G401.6 (cell line): ENCODE results near the gene SOWAHC.
"Not testable (repeated sequence)": the region's sequence is repeated elsewhere in the genome, so short reads cannot be mapped to it uniquely, and the experiment has no call there.

Experiments
- FAIRE-seq: peaks from 2 replicates; lab custom pipeline; 2012; peaks lifted over from hg19 to GRCh38; lab: Jason Lieb, UNC

SOWAHC gene

DNA sequence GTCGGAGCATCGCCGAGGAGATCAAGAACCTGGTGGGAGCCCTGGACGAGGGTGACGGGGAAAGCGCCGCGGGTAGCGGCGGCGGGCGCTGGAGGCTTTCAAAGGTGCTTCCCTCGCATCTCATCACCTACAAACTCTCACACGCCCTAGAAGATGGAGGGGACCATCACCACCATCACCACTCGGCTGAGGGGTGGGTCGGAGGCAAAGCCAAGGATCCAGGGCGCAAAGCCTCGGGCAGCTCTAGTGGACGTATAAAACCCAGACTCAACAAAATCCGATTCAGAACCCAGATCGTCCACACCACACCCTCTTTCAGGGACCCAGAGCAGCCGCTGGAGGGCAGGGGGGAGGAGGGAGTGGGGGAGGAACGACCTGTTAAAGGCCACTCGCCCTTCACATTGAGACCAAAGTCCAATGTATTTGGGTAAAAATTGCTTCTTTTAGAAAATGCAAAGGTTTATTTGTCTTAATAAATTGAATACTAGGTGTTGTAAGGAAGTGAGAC lies 1.5 kb downstream of the SOWAHC start:
- no peak for FAIRE-seq

DNA sequence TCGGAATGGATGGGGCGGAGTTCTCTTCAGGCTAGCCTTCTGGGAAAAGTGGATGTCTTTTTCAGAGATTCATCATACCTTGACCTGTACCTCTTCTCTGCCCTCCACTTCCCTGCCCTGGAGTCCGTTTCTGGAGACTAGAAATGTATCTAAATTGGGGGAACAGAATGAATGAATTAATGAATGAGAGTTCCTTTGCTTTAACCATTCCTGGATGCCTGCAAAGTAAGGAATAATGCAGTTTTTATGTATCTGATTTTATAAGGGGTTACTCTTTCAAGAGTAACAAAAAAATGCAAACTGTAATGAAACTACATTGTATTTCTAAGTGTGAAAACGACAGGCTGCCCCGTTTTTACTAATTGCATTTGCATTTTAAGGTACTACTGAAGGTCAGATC lies 2.0 kb downstream of the SOWAHC start:
- FAIRE-seq, result no peak

DNA sequence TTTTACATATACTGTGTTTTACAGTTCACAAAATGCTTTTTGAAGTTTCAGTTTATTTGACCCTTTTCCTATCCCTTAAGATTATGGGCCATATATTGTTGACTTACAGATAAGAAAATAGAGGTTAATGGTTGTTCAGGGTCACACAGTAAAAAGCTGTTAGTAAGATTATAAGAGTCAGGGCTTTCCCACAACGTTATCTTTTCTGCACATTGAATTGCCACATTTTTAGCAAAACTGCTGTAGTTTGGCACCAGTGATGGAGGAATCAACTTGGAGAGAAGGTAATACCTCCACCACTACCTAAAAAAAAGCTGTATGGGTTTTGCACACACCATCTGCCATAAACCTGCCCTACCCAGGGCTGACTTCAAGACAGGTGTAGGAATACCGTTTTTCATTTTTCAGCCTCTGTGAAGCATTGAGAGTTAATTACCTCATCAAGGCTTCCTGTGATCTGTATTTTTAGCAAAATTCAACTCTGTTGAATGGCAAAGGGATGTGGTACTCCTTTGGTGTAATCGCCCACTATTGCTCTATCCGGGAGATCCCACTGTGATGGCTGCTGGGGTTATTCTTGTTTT lies 5.0 kb downstream of the SOWAHC start:
- no peak for FAIRE-seq

DNA sequence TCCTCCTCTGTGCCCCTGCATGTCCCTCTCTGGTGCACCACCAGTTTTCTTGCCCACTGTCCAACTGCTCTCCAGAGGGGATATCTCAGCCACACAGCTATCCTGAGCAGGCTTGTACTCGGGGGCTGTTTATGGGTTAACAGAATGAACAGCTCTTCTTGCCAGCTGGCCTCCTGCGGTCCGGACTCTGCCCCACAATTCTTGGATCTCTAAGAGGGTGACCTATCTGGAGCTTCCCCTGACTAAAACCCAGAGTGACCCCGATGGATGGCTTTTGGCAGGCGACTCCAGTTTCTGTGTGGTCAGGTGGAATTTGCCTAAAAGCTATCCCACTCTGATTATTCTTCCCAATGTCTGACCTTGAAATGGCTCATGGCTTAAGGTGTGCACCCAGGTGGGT lies 9.1 kb downstream of the SOWAHC start:
- FAIRE-seq, result no peak

DNA sequence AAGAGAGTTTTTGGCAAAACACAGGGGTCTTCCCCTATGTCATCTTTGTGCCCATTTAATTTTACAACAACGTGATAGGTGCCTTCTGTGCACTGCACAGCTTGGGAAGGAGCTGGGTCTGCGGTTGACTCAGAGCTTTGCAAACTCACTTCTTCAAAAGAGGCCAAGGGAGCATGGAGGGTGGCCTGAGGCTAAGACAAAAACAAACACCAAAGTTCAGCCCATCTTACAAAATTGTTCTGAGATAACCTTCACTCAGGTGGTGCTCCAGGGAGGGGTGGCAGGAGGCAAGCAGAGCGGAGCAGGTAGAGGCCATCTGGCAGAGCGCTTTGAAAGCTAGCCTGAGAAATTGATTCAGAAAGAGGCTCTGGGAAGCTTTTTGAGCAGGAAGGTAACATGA lies 9.8 kb downstream of the SOWAHC start:
- FAIRE-seq, result no peak

DNA sequence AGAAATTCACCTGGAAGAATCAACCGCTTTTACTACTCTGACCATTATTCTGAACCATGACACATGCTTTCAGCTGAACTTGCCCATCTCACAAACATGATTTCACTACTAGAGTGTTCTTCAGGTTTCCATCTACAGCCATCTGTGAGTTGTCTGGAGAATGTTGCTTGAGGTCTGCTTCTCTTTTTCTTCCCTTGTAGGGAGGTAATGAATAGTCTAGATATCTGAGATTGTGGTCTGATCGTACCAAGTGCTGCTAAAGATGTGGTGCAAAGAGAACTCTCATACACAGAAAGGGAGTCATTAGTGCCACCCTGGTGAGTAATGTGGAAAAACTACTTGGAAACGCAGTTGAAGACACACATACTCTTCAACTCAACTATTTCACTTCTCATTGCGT lies 10.2 kb downstream of the SOWAHC start:
- no peak for FAIRE-seq

DNA sequence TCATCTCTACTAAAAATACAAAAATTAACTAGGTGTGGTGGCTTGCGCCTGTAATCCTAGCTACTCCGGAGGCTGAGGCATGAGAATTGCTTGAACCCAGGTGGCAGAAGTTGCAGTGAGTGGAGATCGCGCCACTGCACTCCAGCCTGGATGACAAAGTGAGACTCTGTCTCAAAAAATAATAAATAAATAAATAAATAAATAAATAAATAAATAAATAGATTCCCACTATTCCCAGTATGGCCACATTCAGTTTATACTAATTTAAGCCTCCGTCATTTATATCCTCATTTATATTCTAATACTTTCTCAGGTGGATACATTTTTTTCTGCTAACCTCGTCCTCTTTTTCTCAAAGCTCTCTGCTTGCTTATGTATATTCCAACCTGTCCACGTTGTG lies 14.2 kb downstream of the SOWAHC start:
- FAIRE-seq, result not testable (repeated sequence)

DNA sequence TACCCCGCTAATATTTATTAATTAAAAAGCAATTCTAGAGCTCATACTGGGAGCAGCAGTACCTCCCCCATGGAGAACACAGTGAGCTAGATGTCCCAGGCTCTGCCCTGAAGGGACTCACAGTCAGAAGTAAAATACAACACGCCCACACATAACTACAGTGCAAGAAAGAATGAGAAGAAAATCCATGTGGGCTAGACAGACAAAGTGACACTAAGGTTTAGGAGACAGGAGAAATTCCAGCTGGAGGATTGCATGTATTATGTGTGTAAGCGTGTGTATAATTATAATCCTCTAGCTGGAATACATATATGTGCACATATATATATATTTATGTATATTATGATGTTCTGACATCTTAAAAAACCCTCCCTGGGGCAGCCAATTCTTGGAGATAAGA lies 15.7 kb downstream of the SOWAHC start:
- no peak for FAIRE-seq

DNA sequence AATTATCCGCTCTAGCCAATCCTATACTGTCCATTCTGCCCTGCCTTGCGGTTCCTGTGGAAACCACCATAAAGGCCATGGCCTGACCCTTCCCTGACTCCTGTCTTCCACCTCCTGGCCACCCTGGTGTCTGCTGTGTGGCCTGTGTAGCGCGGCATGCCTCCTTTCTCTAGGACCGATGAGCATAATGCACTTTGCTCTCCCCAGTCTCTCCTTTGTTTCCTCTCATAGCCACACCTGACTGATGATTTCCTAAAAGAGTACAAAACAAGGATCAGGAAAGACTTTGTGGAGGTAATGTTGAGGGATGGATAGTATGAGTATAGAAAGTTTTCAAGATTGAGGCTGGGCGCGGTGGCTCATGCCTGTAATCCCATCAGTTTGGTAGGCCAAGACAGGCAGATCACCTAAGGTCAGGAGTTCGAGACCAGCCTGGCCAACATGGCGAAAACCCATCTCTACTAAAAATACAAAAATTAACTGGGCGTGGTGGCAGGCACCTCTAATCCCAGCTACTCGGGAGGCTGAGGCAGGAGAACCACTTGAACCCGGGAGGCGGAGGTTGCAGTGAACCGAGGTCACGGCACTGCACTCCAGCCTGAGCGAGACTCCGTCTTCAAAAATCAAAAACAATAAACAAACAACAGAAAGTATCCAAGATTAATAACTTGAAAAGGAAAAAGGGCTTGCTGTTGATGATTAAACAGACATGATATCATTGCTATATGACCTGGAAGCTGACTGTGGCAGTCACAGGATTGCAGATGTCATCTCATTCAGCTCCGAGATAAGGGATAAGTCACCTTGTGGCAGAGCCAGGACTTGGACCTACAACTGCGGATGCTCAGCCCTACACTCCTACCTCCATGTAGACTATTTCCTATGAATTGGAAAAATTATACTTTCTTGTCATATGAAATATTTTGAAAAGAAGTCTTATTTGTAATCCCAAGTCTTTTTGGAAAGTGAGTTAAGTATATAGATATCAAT lies 16.6 kb downstream of the SOWAHC start:
- no peak for FAIRE-seq

DNA sequence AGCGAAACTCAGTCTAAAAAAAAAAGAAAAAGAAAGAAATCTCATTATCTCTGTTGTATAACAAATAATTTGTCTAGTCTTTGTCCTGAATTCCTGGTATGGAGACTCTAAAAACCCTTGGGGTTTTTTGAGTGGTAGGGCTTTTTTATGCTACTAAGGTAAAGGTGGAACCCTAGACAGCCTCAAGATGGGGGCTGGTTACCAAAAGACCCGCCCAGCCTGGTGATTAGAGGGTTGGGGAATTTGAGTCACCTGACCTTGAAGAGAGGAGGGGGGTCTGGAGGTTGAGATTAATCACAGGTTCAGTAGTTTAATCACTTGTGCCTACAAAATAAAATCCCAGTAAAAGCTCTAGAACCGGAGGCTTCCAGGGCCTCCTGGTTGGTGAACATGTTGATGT lies 17.6 kb downstream of the SOWAHC start:
- no peak for FAIRE-seq

DNA sequence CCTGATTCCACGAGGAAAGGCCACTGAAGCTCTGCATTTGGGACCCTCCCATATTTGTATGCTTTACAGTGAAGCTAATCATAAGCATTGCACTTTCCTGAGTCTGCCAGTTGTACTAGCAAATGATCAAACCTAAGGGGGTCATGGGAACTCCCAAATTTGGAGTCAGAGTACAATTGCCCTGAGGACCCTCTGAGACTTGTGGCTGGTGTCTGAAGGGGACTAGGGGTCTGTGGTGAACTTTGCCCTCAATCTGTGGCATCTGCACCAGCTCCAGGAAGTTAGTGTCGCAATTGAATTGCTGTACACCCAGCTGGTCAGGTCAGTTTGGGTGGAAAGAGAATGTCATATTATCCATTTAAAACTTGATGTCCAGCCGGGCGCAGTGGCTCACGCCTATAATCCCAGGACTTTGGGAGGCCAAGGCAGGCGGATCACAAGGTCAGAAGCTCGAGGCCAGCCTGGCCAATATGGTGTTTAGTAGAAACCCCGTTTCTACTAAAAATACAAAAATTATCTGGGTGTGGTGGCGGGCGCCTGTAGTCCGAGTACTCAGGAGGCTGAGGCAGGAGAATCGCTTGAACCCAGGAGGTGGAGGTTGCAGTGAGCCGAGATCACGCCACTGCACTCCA lies 18.1 kb downstream of the SOWAHC start:
- no peak for FAIRE-seq

DNA sequence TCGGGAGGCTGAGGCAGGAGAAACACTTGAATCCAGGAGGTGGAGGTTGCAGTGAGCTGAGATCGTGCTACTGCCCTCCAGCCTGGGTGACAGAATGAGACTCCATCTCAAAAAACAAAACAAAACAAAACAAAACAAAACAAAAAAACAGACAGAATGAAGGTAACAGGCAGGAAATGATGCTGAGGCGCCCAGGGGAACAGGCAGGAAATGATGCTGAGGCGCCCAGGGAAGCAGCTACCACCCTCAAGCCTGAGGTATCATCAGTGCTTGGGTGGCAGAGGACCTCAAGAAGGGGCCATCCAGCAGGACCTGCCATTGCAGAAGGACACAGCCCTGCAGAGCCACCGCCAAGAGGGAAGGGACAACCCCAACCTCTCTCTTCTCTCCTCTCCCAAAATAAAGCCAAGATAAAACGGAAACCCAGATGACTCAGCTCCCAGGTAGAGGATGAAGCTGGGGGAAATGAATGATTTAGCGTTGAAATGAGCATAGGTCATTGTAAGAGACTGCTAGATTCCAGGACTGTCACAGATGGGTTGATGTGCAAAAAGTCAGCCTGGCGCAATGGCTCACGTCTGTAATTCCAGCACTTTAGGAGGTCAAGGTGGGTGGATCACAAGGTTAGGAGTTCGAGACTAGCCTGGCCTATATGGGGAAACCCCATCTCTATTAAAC lies 19.3 kb downstream of the SOWAHC start:
- FAIRE-seq, result no peak

DNA sequence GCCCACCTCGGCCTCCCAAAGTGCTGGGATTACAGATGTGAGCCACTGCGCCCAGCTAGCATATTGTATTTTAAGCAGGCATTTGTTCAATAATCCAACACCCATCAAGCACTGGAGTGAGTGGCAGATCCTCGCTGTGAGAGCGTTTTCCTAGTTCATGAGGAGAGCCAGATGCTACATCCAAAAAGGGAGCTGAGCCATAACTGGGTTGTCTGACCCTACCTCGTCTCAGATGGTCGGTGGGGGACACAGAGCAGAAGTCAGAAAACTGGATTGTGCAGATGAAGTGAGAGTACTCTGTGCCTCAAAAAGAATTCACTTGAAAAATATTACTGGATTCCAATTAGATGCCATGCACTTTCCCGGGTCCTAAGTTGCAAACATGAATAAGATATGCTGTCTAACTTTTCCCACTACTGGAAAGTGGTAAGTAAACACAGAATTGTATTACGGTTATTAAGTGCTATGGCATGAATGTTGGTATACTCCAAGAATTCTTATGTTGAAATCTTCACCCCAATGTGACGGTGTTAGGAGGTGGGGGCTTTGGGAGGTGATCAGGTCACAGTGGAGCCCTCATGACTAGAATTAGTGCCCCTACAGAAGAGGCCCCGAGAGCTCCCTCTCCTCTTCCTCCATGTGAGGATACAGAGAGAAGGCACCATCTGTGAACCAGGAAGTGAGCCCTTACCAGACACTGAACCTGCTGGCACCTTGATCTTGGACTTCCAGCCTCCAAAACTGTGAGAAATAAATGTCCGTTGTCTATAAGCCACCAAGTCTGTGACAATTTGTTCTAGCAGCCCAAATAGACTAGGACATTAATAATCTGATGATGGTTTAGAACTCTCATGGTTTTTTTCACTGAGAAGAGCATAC lies 21.5 kb downstream of the SOWAHC start:
- no peak for FAIRE-seq

DNA sequence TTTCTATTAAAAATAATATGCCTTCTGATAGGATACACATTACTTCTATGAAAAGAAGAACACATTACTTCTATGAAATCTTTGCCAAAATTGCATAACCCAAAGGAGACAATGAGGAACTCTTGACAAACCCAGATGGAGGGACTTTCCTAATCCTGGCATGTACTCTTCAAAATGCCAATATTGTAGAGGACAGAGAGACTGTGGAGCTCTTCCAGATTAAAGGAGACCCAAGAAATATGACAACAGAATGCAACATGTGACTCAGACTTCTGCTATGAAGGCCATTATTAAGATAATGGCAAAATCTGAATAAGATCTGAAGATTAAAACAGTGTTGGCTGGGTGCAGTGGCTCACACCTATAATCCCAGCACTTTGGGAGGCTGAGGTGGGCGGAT lies 22.2 kb downstream of the SOWAHC start:
- no peak for FAIRE-seq

DNA sequence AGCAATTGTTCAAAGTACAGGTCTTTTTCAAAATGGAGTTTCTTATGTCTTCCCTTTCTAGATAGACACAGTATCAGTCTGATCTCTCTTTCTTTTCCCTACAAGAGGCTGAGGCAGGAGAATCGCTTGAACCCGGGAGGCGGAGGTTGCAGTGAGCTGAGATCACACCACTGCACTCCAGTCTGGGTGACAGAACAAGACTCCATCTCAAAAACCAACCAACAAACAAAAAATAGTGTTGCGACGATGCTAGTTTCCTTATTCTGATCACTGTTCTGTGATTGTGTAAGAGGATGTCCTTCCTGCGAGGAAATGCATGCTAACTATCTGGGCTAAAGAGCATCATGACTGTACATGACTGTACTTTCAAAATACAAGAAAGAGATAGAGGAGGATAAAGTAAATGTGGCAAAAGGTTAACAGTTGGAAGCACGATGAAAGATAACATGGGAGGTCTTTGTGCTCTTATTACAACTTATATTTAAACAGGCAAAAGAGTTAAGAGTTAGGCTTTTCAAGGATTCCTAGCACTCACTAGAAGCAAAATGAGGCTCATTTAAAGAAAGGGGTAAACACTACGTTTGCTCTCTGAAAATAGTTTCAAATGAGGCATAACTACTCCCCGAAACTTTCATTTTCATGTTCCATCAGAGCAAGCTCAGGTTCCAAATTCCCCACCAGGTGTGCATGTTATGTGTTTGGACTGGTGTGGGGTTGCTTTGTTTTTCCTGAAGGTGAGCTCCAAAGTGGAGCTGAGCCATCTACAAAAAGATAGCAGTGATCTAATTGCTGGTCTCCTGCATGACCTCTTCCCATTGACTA lies 23.8 kb downstream of the SOWAHC start:
- FAIRE-seq, result no peak

DNA sequence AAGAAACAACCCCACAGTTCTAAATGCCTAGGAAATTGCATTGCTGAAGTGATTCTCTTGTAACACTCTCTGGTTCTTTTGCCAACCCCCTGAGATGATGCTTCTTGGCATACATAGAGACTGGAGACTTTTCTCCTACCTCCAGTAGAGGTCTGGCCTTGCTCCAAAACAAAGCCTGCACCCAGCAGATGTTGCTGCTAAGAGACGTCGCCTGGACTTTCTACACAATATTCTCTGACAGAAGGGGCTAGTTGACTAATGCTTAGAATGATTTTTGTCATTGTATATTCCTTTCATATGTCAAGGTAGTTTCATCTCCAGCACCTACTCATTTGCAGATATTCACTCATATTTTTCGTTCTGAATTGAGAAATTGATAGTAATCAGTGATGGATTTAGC lies 24.6 kb downstream of the SOWAHC start:
- no peak for FAIRE-seq

DNA sequence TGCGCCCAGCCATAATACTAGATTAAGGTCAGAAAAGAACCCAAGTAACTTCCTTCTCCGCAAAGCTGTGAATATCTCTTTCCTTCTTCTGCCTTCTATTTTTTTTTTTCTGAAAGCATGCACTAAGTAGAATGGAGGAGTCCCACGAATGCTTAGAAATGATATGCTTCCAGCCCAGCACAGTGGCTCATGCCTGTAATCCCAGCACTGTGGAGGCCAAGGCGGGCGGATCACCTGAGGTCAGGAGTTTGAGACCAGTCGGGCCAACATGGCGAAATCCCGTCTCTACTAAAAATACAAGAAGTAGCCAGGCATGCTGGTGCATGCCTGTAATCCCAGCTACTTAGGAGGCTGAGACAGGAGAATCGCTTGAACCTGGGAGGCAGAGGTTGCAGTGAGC lies 25.8 kb downstream of the SOWAHC start:
- FAIRE-seq, result not testable (repeated sequence)

DNA sequence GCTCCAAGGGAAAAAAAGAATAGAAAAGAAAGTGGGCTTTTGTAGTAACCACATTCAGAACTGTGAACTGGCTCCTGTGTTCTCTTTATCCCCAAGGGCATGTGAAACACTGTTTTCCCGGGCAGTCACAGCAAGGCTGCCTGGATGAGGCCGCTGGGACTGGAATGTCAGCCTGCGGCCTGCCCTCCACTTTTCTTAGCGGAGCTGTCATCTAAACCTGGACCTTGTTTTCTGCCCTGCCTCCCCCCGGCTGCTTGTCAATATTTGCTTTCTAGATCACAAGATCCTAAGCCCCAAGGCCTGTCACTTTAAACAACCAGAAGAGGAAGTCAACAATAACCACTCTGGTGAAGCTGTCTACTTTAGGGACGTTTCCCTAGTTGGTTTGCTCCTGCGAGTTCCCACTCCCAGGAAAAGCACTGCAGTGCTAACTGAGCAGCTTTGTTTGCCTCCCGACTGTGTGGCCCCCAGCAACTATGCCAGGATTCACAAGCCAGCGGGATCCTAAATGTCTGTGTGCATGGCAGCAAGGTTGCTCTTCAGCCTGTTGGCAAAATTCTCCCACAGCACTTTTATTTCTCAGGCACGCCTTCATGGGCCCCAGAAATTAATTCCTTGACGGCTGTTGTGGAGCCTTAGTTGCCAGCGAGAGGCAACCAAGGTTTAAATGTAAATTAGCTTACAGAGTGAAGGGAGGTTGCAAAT lies 30.6 kb downstream of the SOWAHC start:
- FAIRE-seq, result no peak

DNA sequence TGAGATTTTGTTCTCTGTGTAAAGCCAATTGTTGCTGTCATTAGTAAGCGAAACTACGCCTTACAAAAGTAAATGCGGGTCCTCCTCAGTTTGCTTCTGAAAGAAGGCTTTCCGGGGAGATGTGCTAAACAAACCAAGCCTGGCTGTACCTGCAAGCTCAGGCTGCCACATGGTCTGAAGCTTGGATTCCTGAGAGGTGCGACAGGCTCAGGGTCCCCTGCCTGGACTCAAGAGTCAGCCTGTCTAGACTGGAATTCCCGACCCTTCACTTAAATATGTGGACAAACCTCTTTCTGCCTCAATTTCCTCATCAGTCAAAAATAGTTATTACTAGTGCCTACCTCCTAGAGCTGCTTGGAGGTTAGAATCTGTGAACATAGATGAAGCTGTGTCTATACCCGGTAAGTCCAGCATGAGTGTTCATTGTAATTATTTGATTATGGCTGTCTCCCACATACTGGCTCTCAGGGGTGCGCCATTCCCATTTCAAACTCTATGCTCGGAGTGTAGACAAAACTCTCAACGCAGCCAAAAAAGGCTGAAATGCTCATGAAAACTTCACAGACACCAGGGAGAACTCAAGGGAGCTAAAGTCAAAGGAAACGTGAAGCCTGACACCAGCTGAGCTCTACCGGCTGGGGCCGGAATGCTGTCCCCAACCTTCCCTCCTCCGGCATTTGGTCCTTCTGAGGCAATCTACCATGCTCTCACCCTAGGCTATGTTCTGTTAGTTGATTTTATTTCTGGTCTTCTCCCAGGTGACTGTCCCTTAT lies 31.4 kb downstream of the SOWAHC start:
- FAIRE-seq, result no peak
